WTC11 (cell line): ENCODE data around the gene MNAT1. TPM values are rescaled to one million over a fixed set of nuclear protein-coding genes. Genes with fewer than 3 reads are reported as not detected.

ENCODE experiments used
- ATAC-seq: fragments of 200-7000 bp; cut with Tn5 transposase; 2 replicates; pipeline ENCODE4 v1.10.0; 2021; ENCODE audit warnings: mild to moderate bottlenecking, moderate library complexity
- CTCF ChIA-PET: fragments of 300-600 bp; sonication (Branson Sonifier 250); formaldehyde crosslinking; loops from one replicate; lab custom pipeline; 2021; ENCODE audit warnings: antibody characterized with exemption; lab: Charles Lee
- POLR2A ChIA-PET: fragments of 350-600 bp; sonication (Branson Sonifier 250); formaldehyde crosslinking; loops from one replicate; lab custom pipeline; 2021; ENCODE audit warnings: antibody characterized with exemption; lab: Charles Lee
- DNase-seq: peaks from one replicate; pipeline ENCODE4 v3.0.0; 2021; ENCODE audit warnings: low spot score
- H3K27ac Mint-ChIP-seq: 2 replicates; pipeline ENCODE4 v1.8.0; 2021; ENCODE audit warnings: mixed read lengths
- H3K27me3 Mint-ChIP-seq: 2 replicates; pipeline ENCODE4 v1.8.0; 2021; ENCODE audit warnings: low read depth, mild to moderate bottlenecking, moderate library complexity, mixed read lengths
- H3K36me3 Mint-ChIP-seq: 2 replicates; pipeline ENCODE4 v1.8.0; 2021; ENCODE audit warnings: mixed read lengths
- H3K4me1 Mint-ChIP-seq: 2 replicates; pipeline ENCODE4 v1.8.0; 2022; ENCODE audit warnings: mixed read lengths
- H3K4me3 Mint-ChIP-seq: 2 replicates; pipeline ENCODE4 v1.8.0; 2021; ENCODE audit warnings: mild to moderate bottlenecking, moderate library complexity, mixed read lengths
- H3K9me3 Mint-ChIP-seq: 2 replicates; pipeline ENCODE4 v1.8.0; 2021; ENCODE audit warnings: mixed read lengths
- AR ChIP-seq: fragments of 250-450 bp; sonication (Bioruptor Pico); IDR thresholded peaks from 2 replicates; pipeline ENCODE4 v1.9.0; 2021; ENCODE audit warnings: mild to moderate bottlenecking
- ARID4B ChIP-seq: sonication (generic); formaldehyde crosslinking; IDR thresholded peaks from 2 replicates; pipeline ENCODE4 v1.8.0; 2023; ENCODE audit warnings: missing genetic modification reagents, mild to moderate bottlenecking, borderline replicate concordance
- ATF3 ChIP-seq: sonication (generic); formaldehyde crosslinking; conservative IDR thresholded peaks from 2 replicates; pipeline ENCODE4 v1.8.1; 2022; ENCODE audit warnings: mild to moderate bottlenecking, missing genetic modification reagents
- CBFB ChIP-seq: sonication (generic); formaldehyde crosslinking; IDR thresholded peaks from 2 replicates; pipeline ENCODE4 v1.8.1; 2022; ENCODE audit warnings: mild to moderate bottlenecking, low read depth, missing genetic modification reagents
- E2F1 ChIP-seq: sonication (generic); formaldehyde crosslinking; IDR thresholded peaks from 2 replicates; pipeline ENCODE4 v1.8.0; 2022; ENCODE audit warnings: mild to moderate bottlenecking, missing genetic modification reagents
- ELF4 ChIP-seq: sonication (generic); formaldehyde crosslinking; IDR thresholded peaks from 2 replicates; pipeline ENCODE4 v1.8.1; 2022; ENCODE audit warnings: low read depth, mild to moderate bottlenecking, moderate library complexity, missing genetic modification reagents
- FOXK1 ChIP-seq: sonication (generic); formaldehyde crosslinking; IDR thresholded peaks from 2 replicates; pipeline ENCODE4 v1.8.0; 2022; ENCODE audit warnings: mild to moderate bottlenecking, moderate library complexity, missing genetic modification reagents
- HMGXB4 ChIP-seq: sonication (generic); formaldehyde crosslinking; IDR thresholded peaks from 2 replicates; pipeline ENCODE4 v1.8.1; 2023; ENCODE audit warnings: mild to moderate bottlenecking, moderate library complexity, missing genetic modification reagents
- IRF2 ChIP-seq: sonication (generic); formaldehyde crosslinking; IDR thresholded peaks from 2 replicates; pipeline ENCODE4 v1.8.0; 2022; ENCODE audit warnings: low read depth, missing genetic modification reagents, borderline replicate concordance
- KAT7 ChIP-seq: sonication (generic); formaldehyde crosslinking; IDR thresholded peaks from 2 replicates; pipeline ENCODE4 v1.8.1; 2023; ENCODE audit warnings: missing genetic modification reagents, mild to moderate bottlenecking, borderline replicate concordance
- MAX ChIP-seq: sonication (generic); formaldehyde crosslinking; IDR thresholded peaks from 2 replicates; pipeline ENCODE4 v1.8.0; 2022; ENCODE audit warnings: mild to moderate bottlenecking, missing genetic modification reagents
- NFATC4 ChIP-seq: fragments of 250-450 bp; sonication (Bioruptor Pico); IDR thresholded peaks from 2 replicates; pipeline ENCODE4 v1.9.0; 2021; ENCODE audit warnings: mild to moderate bottlenecking
- NFYB ChIP-seq: sonication (generic); formaldehyde crosslinking; conservative IDR thresholded peaks from 2 replicates; pipeline ENCODE4 v1.8.0; 2022; ENCODE audit warnings: low read depth, missing genetic modification reagents
- PRDM15 ChIP-seq: sonication (generic); formaldehyde crosslinking; IDR thresholded peaks from 2 replicates; pipeline ENCODE4 v1.8.0; 2022; ENCODE audit warnings: missing genetic modification reagents
- SMAD3 ChIP-seq: sonication (generic); formaldehyde crosslinking; IDR thresholded peaks from 2 replicates; pipeline ENCODE4 v1.8.0; 2022; ENCODE audit warnings: missing genetic modification reagents, mild to moderate bottlenecking, borderline replicate concordance
- SMAD4 ChIP-seq: sonication (generic); formaldehyde crosslinking; IDR thresholded peaks from 2 replicates; pipeline ENCODE4 v1.8.0; 2022; ENCODE audit warnings: mild to moderate bottlenecking, missing genetic modification reagents
- ZNF263 ChIP-seq: sonication (generic); formaldehyde crosslinking; IDR thresholded peaks from 2 replicates; pipeline ENCODE4 v1.8.1; 2022; ENCODE audit warnings: low read depth, mild to moderate bottlenecking, moderate library complexity, missing genetic modification reagents
- ZNF512 ChIP-seq: sonication (generic); formaldehyde crosslinking; IDR thresholded peaks from 2 replicates; pipeline ENCODE4 v1.8.1; 2022; ENCODE audit warnings: missing genetic modification reagents, borderline replicate concordance
- total RNA-seq: library from RNA; stranded (reverse); gene quantifications from 3 replicates; pipeline ENCODE4 v1.2.3, GENCODE V29; 2021

The MNAT1 gene
- total RNA-seq, 1 experiment from 2014 or later: 59.0 TPM

GRCh38 chr14:60884134-60884533 lies 149.6 kb downstream of the MNAT1 start:
- POLR2A ChIA-PET: no interaction called here
- H3K9me3 Mint-ChIP-seq: peaks cover 26% of the 10 kb centered on the region
- CTCF ChIA-PET: no interaction called here

More at GRCh38 chr14:60884134-60884533, 149.6 kb downstream of the MNAT1 start:
- DNase-seq (no peak), ATAC-seq (no peak)
- Mint-ChIP-seq H3K4me1 (no peaks in the 10 kb centered on the region), H3K27ac (no peak overlapping the region)
- no peak for TF ChIP-seq FOXK1 (CRISPR knock-in tag)
- TF ChIP-seq SMAD4 (CRISPR knock-in tag): no peak
- TF ChIP-seq NFATC4 (CRISPR knock-in tag): no peak
- no peak for TF ChIP-seq E2F1
- TF ChIP-seq ZNF512 (CRISPR knock-in tag): no peak
- no peak for TF ChIP-seq MAX (CRISPR knock-in tag)
- no peak for TF ChIP-seq HMGXB4
- no peak for TF ChIP-seq SMAD3 (CRISPR knock-in tag)
- TF ChIP-seq IRF2: no peak
- no peak for TF ChIP-seq KAT7 (CRISPR knock-in tag)
- TF ChIP-seq ATF3 (CRISPR knock-in tag): no peak
- no peak for TF ChIP-seq PRDM15 (CRISPR knock-in tag)
- no peak for TF ChIP-seq AR
- no peak for TF ChIP-seq ZNF263 (CRISPR knock-in tag)
- TF ChIP-seq ELF4 (CRISPR knock-in tag): no peak
- no peak for TF ChIP-seq ARID4B (CRISPR knock-in tag)
- TF ChIP-seq CBFB (CRISPR knock-in tag): no peak
- TF ChIP-seq NFYB: no peak
- TF ChIP-seq, all 79 proteins: peak for 0
- H3K27me3 Mint-ChIP-seq: no peaks in the 10 kb centered on the region
- no peak overlapping the region for H3K4me3 Mint-ChIP-seq
- peaks cover 22% of the 10 kb centered on the region for H3K36me3 Mint-ChIP-seq
